ENCODE data around the gene RIT2. TPM values are rescaled to one million over a fixed set of nuclear protein-coding genes. Genes with fewer than 3 reads are reported as not detected.

RIT2 gene
- total and polyA plus RNA-seq, 2 of the 4 experiments (the other 2 are of a cell fraction): not detected

GRCh38 chr18:43009674-43010073, 105.8 kb downstream of the RIT2 start:
- Histone ChIP-seq H3K56ac (ENCODE audit: extremely low read depth, insufficient read depth, low read length) (no peak overlapping the region), H3K18ac (ENCODE audit: low read depth, low read length) (no peak overlapping the region), H3K79me1 (ENCODE audit: low read depth in 1 of 2, low read length in 2 of 2) (no peaks in the 10 kb centered on the region), H3K9me3 (ENCODE audit: control insufficient read depth, insufficient read depth, low read length) (no peaks in the 10 kb centered on the region), H3K23ac (ENCODE audit: low read depth, low read length) (no peak overlapping the region), H3K27me3 (ENCODE audit: control insufficient read depth, insufficient read depth, low read length) (no peaks in the 10 kb centered on the region), H4K5ac (ENCODE audit: low read depth, low read length) (no peak overlapping the region), H3K9me1 (ENCODE audit: insufficient read depth, low read length) (no peaks in the 10 kb centered on the region), H3K36me3 (ENCODE audit: control insufficient read depth, insufficient read depth, low read length) (no peaks in the 10 kb centered on the region), H2AK9ac (replicated peaks; ENCODE audit: low read depth, low read length, poor library complexity) (no peak overlapping the region), H2BK120ac (ENCODE audit: low read depth, low read length) (no peak overlapping the region), H2BK15ac (ENCODE audit: low read depth, low read length) (no peak overlapping the region), H3K4me1 (ENCODE audit: control insufficient read depth, insufficient read depth, low read length) (no peaks in the 10 kb centered on the region), H2BK20ac (ENCODE audit: low read depth, low read length) (no peak overlapping the region), H3K14ac (replicated peaks; ENCODE audit: low read depth, low read length) (no peak overlapping the region), H3K9ac (ENCODE audit: low read depth, low read length) (no peak overlapping the region), H3K27ac (ENCODE audit: insufficient read depth, low read length) (no peak overlapping the region), H3K4ac (ENCODE audit: low read depth, low read length) (no peak overlapping the region), H2AFZ (replicated peaks; ENCODE audit: low read length, poor library complexity) (no peak overlapping the region), H3K4me3 (ENCODE audit: insufficient read depth, low read depth, low read length) (no peak overlapping the region), H2BK5ac (ENCODE audit: low read depth, low read length, poor library complexity, severe bottlenecking) (no peak overlapping the region), H2AK5ac (ENCODE audit: low read depth, low read length) (no peak overlapping the region), H3K4me2 (ENCODE audit: low read depth, low read length) (no peak overlapping the region), H4K91ac (ENCODE audit: insufficient read depth, low read depth, low read length) (no peak overlapping the region), H4K20me1 (ENCODE audit: insufficient read depth, low read length) (no peaks in the 10 kb centered on the region), H4K8ac (ENCODE audit: low read depth in 2 of 2, low read length in 2 of 2) (no peak overlapping the region)
- ChIA-PET POLR2A (ENCODE audit: unreplicated experiment) (no interaction called here), CTCF (no interaction called here)
- TF ChIP-seq MXI1 (IDR thresholded peaks at IDR 0.05; ENCODE audit: borderline replicate concordance, low read depth, low read length) (no peak), FOS (IDR thresholded peaks at IDR 0.05; ENCODE audit: low read depth, low read length) (no peak)
- no CpG with 5 or more reads among the region's 5 CpGs for WGBS, 2 experiments (ENCODE audit: extremely low coverage in 2 of 2, insufficient read length in 1 of 2)
- dilution Hi-C loops (cut with HindIII; ENCODE audit: low sequenced_read_pairs, unreplicated experiment): no loop called here
- no TSS peak for BruUV-seq (replicated peaks)
- in situ Hi-C loops (cut with MboI; ENCODE audit: low sequenced_read_pairs): no loop called here
- DNase-seq: no peak
- intact Hi-C loops (cut with micrococcal nuclease): no loop called here
- no peak for ATAC-seq (ENCODE audit: low read depth)
